GM19238 (cell line): Measurements from ENCODE around the gene AMY2B.
"Not testable (repeated sequence)": the region's sequence is repeated elsewhere in the genome, so short reads cannot be mapped to it uniquely, and the experiment has no call there.

Experiments used
- DNase-seq: peaks from one replicate; pipeline ENCODE4 v3.0.0; 2011; ENCODE audit warnings: low spot score; ENCODE audit not compliant: insufficient read length

The AMY2B gene

DNA sequence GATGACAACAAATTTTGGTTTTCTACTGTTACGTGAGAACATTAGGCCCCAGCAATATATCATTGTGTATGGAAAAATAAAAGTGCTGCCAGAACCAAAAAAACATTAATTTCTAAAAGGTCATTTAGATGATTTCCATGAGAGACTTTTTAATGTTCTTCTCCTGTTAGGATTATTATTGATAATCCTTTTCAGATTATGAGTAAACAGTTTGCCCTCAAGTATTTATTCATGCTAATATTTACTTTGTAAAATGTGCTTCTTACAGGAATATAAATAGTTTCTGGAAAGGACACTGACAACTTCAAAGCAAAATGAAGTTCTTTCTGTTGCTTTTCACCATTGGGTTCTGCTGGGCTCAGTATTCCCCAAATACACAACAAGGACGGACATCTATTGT is at the start of gene AMY2B:
Gene AMY2B (plus strand): TSS at position 301 of the 400 bp plus-strand sequence. CDS start 14 bp downstream, at position 315.
- not testable (repeated sequence) for DNase-seq

DNA sequence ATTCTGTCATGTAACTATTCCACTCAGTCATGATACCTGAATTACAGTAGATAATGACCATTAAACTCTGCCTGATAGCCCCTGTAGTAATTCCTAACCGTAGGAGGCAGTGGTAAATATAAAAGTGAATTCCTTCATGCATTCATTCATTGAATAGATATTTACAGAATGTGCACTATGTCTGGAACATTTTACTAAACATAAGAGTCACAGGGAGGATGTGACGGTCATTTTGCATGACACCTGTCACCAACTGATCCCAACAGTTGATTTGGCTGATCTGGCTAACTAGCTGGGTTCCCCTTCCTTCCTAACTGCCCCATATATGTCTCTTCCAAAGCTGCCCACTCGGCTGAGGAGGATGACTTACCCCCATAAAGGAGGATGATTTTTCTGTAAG is 48.0 kb upstream of the AMY2B start:
- no peak for DNase-seq

DNA sequence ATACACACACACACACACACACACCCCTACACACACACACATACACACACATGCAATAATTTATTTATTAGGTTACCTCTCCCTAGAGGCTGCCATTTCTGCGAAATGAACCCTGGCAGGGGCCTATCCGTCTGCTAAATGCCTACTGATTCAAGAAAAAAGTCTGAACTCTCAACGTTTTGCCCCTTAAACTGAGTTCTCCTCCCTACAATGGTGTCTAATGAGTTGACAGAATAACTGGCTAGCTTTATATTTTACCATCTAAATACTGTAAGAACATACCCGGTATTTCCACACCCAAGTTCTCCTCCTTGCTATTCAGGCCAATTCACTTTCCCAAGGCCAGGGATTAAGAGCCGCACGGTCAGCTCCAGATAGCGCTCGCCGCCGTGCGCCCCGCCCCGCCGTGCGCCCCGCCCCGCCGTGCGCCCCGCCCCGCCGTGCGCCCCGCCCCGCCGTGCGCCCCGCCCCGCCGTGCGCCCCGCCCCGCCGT is 46.2 kb upstream of the AMY2B start:
- peak; percentile 1 for DNase-seq

DNA sequence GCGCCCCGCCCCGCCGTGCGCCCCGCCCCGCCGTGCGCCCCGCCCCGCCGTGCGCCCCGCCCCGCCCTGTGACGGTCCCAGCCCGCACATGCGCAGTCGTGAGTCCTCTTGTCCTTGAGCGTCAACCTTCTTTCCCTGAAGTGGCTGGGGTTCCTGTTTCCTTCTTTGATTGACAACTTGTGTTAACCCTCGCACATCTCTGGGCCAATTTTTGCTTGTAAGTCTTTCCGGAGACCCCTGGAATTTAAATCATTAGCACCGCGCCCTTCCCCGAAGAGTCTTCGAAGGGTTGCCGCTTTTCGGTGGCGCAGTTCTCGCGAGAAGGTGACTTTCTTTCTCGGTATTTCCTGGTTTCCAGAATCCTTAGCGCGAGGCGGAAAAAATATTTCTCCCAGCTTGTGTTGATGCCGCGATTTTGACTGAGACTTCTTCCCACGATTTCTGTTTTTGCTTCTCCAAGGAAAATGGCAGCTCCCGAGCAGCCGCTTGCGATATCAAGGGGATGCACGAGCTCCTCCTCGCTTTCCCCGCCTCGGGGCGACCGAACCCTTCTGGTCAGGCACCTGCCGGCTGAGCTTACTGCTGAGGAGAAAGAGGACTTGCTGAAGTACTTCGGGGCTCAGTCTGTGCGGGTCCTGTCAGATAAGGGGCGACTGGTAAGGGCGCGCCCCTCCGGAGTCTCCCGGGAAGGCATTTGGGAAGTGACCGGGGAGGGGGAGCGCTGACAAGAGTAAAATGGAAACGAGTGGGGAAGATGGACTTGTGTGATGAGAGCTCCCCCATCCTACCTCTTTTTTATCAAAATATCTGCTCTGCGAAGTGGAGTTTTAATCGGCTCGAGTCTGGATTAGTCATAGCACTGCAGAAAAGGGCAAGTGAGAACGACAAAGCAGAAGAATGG is 45.5 kb upstream of the AMY2B start, which contains the start of gene RNPC3:
Gene RNPC3 (plus strand): TSS at position 93 of the 901 bp plus-strand sequence. CDS start 372 bp downstream, at position 465.
- peak; percentile 47 for DNase-seq

DNA sequence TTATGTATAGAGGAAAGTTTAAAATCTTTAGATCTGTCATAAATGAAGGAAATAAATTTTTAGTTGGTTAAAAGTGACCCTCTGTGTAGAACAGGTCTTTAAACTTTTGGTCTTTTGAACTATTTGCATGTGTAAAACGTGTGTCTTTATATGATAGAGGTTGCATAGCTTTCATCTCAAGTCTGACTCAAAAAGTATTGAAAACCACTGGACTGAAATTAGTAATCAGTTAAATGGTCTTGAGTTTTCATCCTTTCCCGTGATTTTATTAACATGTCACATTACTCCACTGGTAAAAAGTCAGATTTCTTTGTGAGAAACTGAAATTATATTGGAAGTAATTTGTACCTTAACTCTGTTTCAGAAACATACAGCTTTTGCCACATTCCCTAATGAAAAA is 44.1 kb upstream of the AMY2B start:
- DNase-seq, result no peak

DNA sequence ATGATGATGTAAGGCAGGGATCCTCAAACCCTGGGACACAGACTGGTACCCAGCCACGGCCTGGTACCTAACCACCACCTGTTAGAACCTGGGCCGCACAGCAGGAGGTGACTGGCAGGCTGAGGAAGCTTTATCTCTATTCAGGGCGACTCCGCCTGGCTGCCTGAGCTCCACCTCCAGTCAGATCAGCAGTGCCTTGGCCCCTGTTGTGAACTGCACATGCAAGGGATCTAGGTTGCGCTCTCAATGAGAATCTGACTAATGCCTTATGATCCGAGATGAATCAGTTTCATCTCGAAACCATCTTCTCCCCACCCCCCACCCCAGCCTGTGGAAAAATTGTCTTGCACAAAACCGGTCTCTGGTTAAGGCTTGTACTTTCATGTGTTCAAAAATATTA is 41.6 kb upstream of the AMY2B start:
- no peak for DNase-seq

DNA sequence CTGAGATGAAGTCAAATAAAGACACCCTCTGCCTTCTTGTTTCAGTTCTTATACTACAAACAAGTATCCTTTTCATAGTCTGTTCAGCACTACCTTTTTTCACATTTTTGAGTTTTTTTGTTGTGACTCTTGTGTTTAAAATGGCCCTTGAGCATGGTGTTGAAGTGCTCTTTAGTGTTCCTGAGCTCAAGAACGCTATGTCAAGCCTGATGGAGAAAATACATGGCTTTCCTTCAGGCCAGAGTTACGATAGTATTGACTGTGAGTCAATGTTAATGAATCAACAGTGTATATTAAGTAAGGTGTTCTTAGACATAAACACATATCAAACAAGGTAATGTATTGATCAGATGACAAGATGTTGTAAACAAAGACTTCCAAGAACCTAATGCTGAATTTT is 33.2 kb upstream of the AMY2B start:
- no peak for DNase-seq

DNA sequence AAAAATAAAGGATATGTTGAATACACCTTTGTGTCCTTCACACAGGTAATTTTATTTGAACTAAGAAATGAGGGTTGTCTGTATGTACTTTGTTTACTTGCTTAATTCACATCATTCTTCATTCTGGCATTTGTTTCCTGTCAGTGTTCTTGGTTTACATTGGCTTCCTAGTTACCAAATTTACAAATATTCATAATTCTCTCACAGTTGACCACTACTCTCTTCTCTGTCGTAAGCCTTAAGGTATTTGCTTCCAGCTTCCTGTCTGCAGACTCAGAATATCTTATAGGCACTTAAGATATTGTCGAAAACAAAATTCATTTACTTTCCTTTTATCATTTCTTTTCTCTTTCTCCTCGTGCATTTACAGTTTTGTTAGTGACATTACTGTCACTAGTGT is 30.0 kb upstream of the AMY2B start:
- DNase-seq, result no peak

DNA sequence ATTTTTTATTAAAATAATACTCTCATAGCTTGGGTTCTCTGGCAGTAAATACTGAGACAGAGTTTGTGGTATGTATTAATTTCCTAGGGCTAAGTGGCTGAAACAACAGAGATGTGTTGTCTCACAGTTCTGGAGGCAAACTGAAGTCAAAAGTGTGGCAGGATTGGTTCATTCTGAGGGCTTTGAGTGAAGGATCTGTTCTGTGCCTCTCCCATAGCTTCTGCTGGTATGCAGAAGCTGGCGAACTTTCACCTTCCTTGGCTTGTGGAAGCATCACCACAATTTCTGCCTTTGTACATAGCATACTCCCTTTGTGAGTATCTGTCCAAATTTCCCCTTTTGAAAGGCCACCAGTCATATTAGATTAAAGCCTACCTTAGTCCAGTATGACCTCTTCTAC is 24.9 kb upstream of the AMY2B start:
- DNase-seq, result no peak

DNA sequence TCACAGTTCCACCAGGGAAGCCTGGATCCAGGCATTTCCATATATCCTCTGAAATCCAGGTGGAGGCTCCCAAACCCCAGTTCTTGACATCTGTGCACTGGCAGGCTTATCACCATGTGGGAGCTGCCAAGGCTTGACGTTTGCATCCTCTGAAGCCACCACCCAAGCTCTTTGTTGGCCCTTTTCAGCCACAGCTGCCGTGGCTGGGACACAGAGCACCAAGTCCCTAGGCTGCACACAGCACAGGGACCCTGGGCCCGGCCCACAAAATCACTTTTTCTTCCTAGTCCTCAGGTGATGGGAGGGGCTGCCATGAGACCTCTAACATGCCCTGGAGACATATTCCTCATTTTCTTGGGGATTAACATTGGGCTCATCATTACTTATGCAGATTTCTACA is 23.5 kb upstream of the AMY2B start:
- DNase-seq, result no peak

DNA sequence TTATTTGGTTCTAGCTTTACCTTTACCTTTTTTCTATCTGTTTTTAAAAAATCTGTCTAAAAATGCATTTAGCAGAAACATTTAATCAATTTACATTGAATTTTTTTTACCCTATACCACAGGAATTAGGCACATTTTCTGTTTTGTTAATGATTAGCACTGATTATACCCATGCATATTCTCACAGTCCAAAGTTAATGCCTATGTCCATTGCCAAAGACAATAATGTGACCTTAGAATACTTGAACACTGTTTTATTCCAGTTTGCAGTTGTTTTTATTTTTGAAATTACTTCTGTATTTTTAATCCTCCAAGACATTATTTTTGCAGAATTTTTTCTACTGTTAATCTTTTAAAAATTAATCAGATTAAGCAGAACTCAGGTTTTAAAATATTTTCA is 11.0 kb upstream of the AMY2B start:
- DNase-seq, result no peak

DNA sequence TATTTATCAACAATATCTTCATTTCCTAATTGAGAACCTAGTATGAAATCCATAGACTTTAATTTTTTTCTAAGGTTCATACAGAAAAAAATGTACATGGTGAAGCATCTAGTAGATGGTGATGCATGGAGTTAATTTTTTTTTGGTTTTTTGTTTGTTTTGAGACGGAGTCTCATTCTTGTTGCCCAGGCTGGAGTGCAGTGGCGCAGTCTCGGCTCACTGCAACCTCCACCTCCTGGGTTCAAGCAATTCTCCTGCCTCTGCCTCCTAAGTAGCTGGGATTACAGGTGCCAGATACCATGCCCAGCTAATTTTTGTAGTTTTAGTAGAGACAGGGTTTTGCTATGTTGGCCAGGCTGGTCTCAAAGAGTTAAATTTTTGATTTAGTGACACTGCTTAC is 10.3 kb upstream of the AMY2B start:
- not testable (repeated sequence) for DNase-seq

DNA sequence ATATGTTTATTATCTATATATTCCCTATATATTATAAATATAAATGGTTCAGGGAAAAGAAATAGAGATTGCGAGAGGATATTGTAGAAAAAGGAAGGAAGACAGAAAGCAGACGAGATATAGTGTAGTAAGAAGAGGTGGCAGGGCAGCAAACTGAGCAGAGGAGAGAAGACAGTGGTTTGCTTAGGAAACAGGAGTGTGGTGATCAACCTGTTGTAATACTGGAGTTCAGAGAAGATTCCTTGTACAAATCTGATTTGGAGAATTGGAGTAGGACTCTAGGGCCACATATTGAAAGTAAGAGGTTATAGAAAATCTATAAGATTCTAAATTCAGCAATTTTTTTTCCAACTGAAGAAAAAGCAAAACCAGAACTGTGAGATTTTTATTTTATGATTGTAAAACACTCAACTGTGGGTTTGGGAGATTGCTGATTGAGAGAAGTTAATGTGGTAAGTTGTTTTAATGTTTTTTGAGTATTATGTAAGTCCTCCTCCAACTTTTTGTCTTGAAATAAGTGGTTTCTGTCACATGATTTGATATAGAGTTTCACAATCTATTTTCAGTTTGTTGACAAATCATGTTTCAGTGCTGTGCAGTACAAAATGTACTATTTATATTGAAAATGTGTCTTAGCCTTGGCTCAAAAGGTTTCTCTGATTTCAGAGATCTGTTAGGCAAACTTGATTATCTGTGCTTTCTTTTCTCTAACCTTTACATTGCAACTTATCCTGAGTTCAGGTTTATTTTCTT is 9.6 kb upstream of the AMY2B start:
- DNase-seq, result no peak

DNA sequence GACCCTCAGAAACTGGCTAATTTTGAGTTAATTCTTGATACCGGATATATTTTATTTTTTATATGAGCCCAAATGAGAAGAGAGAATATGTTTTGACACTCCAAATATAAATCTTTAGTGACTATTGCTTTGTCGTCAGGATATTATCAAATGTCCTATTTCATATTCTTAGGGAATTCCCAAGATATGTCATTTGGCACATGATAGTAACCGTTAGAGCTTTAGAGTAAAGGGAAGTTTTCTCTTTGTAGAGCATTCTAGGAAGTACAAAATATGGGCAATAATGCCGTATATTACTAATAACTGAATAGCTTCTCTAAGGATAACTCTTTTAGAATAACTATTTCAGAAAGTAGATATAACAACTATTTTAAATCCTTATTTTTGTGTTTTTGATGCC is 8.3 kb upstream of the AMY2B start:
- DNase-seq, result no peak

DNA sequence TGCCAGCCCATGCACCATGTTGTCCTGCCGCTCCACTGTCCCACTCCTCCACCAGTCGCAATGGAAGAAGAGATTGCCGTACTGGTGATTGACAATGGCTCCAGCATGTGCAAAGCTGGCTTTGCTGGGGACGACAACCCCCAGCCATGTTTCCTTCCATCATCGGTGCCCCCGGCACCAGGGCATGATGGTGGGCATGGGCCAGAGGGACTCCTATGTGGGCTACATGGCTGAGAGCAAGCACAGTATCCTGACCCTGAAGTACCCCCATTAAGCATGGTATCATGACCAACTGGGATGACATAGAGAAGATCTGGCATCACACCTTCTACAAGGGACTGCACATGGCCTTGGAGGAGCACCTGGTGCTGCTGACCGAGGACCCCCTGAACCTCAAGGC is 1.9 kb upstream of the AMY2B start:
- DNase-seq, result no peak

DNA sequence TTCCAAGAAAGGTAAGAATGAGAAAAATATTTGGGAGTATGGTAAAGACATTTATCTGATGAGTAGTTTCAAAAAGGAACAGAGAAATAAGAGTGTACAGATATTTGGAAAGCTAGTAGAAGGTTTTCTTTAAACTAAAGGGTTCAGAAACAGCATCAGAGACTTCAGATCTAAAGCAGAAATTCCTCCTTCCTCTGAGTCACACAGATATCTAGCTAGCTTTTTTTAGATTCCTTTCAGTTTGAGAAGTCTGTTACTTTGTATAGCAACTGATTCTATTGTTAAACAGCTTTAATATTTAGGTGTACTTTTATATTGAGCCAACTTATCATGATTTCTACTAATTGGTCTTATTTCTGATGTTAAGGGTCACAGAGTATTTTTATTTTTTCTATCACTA is 4.7 kb downstream of the AMY2B start:
- no peak for DNase-seq

DNA sequence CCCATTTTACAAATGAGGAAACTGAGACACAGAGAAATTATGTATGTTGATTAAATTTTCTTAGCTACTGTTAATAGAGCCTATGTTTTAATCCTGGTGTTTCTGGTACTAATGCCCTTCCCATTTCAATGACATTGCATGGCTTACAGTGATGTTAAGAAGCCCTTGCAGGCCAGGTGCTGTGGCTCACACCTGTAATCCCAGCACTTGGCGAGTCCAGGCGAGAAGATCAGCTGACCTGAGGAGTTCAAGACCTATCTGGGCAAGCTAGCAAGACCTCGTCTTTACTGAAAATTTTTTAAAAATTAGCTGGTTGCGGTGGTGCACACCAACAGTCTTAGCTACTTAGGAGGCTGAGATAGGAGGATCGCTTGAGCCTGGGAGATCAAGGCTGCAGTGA is 5.4 kb downstream of the AMY2B start:
- DNase-seq, result not testable (repeated sequence)

DNA sequence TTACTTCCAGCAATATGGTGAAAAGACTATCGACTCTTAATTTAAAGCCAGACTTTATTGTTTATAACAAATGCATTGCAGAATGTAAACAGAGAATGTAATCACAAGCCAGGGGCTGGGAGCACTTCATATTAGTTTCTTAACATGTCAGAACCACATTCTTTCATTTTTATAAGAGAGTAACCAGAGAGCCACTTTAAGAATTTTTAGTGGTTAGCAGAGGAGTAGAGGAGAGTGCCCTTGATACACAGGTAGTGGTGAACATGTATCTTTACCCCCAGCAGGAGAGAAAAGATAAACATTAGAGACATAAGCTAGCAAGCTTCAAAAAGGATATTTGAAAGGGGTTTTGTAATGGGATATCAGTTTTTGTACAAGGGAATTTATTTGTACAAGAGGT is 11.1 kb downstream of the AMY2B start:
- no peak for DNase-seq

DNA sequence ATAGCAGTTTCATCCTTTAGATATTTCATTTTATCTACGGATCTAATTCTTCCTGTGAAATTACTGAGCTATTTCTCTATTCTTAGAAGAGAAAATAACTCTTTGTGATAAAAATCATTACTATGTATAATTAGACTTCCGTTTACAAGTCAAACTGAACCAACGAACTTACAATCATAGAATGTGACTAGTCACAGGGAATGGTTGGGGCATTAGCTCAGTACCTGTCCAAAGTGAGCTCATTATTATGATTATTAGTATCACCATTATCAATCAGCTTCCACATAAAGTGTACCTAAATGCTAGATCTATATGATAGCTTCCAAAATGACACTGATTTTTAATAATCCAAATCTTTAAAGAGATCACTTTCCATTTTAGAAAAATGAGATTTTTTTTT is 12.5 kb downstream of the AMY2B start:
- DNase-seq, result no peak

DNA sequence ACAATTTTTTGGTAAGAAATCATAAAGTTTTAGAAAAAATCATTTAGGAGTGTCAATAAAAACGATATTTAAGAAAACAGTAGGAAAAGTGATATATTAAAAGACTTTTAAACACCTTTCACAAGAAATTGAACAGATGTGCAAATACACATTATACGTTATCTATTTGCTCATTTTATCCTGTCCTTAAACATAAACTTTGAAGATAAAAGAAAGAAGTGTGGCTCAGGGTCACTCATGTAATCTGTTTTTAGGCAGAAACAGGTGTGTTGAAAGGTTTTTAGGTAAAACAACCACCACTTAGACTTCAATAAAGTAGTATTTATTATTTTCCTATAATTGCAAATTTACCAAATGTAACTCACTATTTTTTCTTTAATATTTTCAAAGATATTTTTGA is 13.1 kb downstream of the AMY2B start:
- no peak for DNase-seq

DNA sequence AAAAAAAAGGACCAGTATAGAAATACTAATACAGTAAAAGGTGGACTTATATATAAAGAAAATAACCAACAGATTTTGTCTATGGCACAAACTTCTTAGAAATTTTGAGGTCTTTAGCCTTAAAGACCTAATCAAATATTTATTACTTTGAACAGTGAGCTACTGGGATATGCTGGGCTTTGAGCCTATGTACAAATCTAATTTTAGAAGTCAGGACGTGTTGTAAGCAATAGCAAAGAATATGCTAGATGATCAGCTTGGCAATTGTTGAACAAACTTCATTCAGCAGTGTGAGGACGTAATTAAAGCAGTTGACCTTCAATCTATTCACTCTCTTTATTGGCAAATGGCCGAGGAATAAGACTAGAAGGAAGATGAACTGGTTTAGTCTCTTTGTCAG is 31.4 kb downstream of the AMY2B start:
- DNase-seq, result not testable (repeated sequence)

DNA sequence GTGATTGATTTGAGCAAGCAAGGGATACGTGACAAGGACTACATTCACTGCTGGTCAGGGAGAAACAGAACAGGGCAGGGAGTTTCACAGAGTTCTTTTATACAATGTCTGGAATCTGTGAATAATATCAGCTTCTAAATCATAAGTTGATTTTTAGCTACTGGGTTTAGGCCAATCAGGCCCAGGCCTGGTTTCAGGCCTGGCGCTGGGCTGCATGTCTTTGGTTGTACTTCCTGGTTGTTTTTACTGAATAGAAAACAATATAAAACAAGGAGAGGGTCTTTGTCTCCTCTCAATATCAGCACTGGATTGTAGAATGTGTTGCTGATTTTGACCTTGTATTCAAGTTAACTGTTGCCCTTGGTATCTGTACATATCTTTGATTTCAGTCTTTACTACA is 45.0 kb downstream of the AMY2B start:
- DNase-seq, result no peak
